Heart right ventricle (tissue), 16 donors: ENCODE data around the gene PHLPP1. TPM values are rescaled to one million over a fixed set of nuclear protein-coding genes. Genes with fewer than 3 reads are reported as not detected.

Experiments used
- ATAC-seq, 8 donors: fragments of 200-7000 bp; cut with Tn5 transposase; one replicate each; pipeline ENCODE4 v1.9.1; 2020; ENCODE audit warnings: mild to moderate bottlenecking in 8 of 8, moderate library complexity in 8 of 8, moderate number of reproducible peaks in 1 of 8
- DNase-seq, 2 donors: peaks; one replicate each; pipeline ENCODE4 v3.0.0-alpha.2; 2020
- H3K27ac ChIP-seq, 10 donors: fragments of 200-600 bp; sonication (generic) in 2 of 10; one replicate each; pipeline versions ENCODE4 v1.5.0 to v1.8.0; 2020 to 2022; ENCODE audit warnings: mild to moderate bottlenecking in 3 of 10
- H3K27me3 ChIP-seq, 7 donors: fragments of 200-600 bp; one replicate each; pipeline ENCODE4 v1.8.0; 2021 to 2022; ENCODE audit warnings: mild to moderate bottlenecking in 2 of 7
- H3K36me3 ChIP-seq, 9 donors: fragments of 200-600 bp; sonication (generic) in 1 of 9; one replicate each; pipeline versions ENCODE4 v1.5.0 to v1.8.0; 2020 to 2022; ENCODE audit warnings: mild to moderate bottlenecking in 2 of 9
- H3K4me1 ChIP-seq, 9 donors: fragments of 200-600 bp; sonication (generic) in 1 of 9; one replicate each; pipeline versions ENCODE4 v1.5.0 to v1.8.0; 2020 to 2022; ENCODE audit warnings: mild to moderate bottlenecking in 4 of 9
- H3K4me3 ChIP-seq, 10 donors: fragments of 200-600 bp; sonication (generic) in 2 of 10; one replicate each; pipeline versions ENCODE4 v1.5.0 to v1.8.0; 2020 to 2022; ENCODE audit warnings: mild to moderate bottlenecking in 7 of 10, moderate library complexity in 2 of 10
- H3K9me3 ChIP-seq, 11 donors: fragments of 200-600 bp in 10 of 11; sonication (generic) in 2 of 11; one replicate each; pipeline versions ENCODE4 v1.5.0 to v1.8.0; 2013 to 2022; ENCODE audit warnings: mild to moderate bottlenecking in 2 of 11, control low read depth in 1 of 11, moderate library complexity in 1 of 11
- WGBS, 2 donors: extraction: QIAGEN DNeasy Blood & Tissue Kit; methylation state at CpG; one replicate each; pipeline ENCODE4 v1.1.7; 2013; ENCODE audit warnings: inconsistent platforms in 1 of 2; 5-methylcytosine and 5-hydroxymethylcytosine counted together
- intact Hi-C, 10 donors: fragments of 100-400 bp; cut with DNase I; formaldehyde crosslinking; loops; one replicate each; pipeline versions ENCODE4 v1.11.1 to v1.14.2; 2022
- polyA plus RNA-seq, 2 donors: library from polyadenylated mRNA; stranded (reverse); fragments of 200-250 nt; gene quantifications; one replicate each; pipeline ENCODE4 v1.2.3, GENCODE V29; 2013
- total RNA-seq, 10 donors: library from RNA; stranded (reverse); fragmentation: NEBNext Ultra II Directional in 3 of 10; extraction: Animal tissue kit (Norgen Biotek cat#: 25700) in 3 of 10; gene quantifications; one replicate each; pipeline versions ENCODE4 v1.2.1 to v1.2.4, GENCODE V29; 2021 to 2023
- TF ChIP-seq, protein P1 (sequence below), 9 donors: fragments of 200-600 bp; sonication (generic) in 2 of 9; IDR thresholded peaks; one replicate each; pipeline versions ENCODE4 v1.5.0 to v1.8.0; 2021 to 2022; ENCODE audit warnings: antibody characterized with exemption in 9 of 9, mild to moderate bottlenecking in 5 of 9, moderate library complexity in 1 of 9
- donor health status: Arrhythmogenic right ventricular cardiomyopathy.
- donor health status: ischemic (EF 13 %, LVEDD 7.1; RV severe dilation, severe dysfunction).
- donor health status: healthy with polysubstance abuse.
- donor health status: DM: no; HTN: yes; CAD: no.
- donor health status: DM: no; HTN: no; CAD: no.
- donor health status: ischemic (EF 25% LVEDD 6.9; RV normal size, moderate dysfunction).
- donor health status: ischemic (EF 25% LVEDD 5.7; RV mildly dilated, moderate dysfunction).
- donor health status: healthy.
- donor health status: DM: yes; HTN: yes; CAD: no.
- donor health status: Ischemic cardiomyopathy.
- donor health status: ischemic (EF 35%, LVEDD 5.7; RV mildly dilated, moderate dysfunction).
- donor health status: nonischemic (EF 11% LVEDD 7.7; RV severe dilation, severe dysfunction).
- donor health status: DM: yes; HTN: yes; CAD: no.
- donor health status: PGD.
- donor health status: ischemic (EF 29% LVEDD 5.4; RV normal size, mild dysfunction).
- donor health status: nonischemic (EF 23%, LVEDD 6.1; RV moderate dilation, normal function).

PHLPP1 gene
- total and polyA plus RNA-seq, 12 donors: 1.8 to 10.7 (median 8.0) TPM

DNA sequence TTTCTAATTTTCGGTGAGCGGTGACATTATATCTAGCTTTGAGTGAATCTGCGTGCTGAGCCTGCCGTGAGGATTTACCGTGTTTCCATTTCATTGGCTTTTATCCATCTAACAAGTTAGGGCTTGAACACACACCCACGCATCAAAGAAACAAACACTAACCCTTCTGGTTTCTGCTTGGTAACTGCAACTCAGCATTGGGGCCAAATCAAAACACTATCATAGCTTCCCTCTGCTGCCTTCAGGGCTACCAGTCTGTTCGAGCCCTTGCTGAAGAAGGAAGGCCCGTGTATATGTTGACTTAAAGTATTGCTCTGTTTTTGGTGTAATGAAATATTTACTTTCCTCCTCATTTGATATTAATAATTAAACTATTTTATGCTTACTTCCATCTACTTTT, 227.2 kb downstream of the PHLPP1 start:
- Histone ChIP-seq H3K9me3 (no peaks in the 10 kb centered on the region), H3K27ac (no peak overlapping the region), H3K27me3 (no peaks in the 10 kb centered on the region), H3K4me1 (peaks cover 0 to 32% (median 20%) of the 10 kb centered on the region in 9 donors), H3K36me3 (peaks cover 0 to 43% (median 8%) of the 10 kb centered on the region in 9 donors), H3K4me3 (no peak overlapping the region)
- ATAC-seq: no peak
- TF ChIP-seq, protein P1, sequence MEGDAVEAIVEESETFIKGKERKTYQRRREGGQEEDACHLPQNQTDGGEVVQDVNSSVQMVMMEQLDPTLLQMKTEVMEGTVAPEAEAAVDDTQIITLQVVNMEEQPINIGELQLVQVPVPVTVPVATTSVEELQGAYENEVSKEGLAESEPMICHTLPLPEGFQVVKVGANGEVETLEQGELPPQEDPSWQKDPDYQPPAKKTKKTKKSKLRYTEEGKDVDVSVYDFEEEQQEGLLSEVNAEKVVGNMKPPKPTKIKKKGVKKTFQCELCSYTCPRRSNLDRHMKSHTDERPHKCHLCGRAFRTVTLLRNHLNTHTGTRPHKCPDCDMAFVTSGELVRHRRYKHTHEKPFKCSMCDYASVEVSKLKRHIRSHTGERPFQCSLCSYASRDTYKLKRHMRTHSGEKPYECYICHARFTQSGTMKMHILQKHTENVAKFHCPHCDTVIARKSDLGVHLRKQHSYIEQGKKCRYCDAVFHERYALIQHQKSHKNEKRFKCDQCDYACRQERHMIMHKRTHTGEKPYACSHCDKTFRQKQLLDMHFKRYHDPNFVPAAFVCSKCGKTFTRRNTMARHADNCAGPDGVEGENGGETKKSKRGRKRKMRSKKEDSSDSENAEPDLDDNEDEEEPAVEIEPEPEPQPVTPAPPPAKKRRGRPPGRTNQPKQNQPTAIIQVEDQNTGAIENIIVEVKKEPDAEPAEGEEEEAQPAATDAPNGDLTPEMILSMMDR (IDR thresholded peaks at IDR 0.05): no peak
- intact Hi-C loops: no loop called here
- DNase-seq: no peak
- 98 to 99% methylated on average over 8 of the region's 8 CpGs for WGBS, 2 donors

DNA sequence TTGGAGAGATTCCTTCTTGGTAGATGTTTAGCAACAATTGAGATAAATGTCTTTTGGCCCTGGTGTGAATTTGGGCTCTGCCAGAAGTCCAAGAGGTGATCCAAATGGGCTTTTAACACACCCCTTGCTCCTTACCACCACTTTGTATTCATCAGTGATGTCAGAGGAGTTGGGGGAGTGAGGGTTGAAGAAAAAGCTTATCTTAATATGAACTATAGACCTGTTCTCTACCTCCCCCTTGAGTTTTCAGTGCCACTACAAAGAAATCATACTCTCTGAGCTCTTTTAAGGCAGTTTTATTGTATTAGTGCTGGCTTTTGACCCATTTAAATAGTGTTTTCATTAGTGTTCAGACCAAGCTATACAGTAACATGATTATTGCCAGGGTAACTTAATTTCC, 229.1 kb downstream of the PHLPP1 start:
- TF ChIP-seq, protein P1 (IDR thresholded peaks at IDR 0.05): no peak
- DNase-seq: no peak
- no peaks in the 10 kb centered on the region for H3K27me3 ChIP-seq
- intact Hi-C loops: no loop called here
- H3K36me3 ChIP-seq: peaks cover 0 to 45% (median 8%) of the 10 kb centered on the region in 9 donors
- no peaks in the 10 kb centered on the region for H3K9me3 ChIP-seq
- H3K4me1 ChIP-seq: peaks cover 0 to 13% (median 6%) of the 10 kb centered on the region in 9 donors
- no peak overlapping the region for H3K27ac ChIP-seq
- no peak for ATAC-seq
- H3K4me3 ChIP-seq: no peak overlapping the region

- no peaks in the 10 kb centered on the region for H3K27me3 ChIP-seq
- no peak overlapping the region for H3K27ac ChIP-seq
- no peak overlapping the region for H3K4me3 ChIP-seq
- intact Hi-C loops: no loop called here
- peaks cover 0 to 39% (median 8%) of the 10 kb centered on the region in 9 donors for H3K36me3 ChIP-seq
- H3K4me1 ChIP-seq: peaks cover 0 to 15% (median 6%) of the 10 kb centered on the region in 9 donors
- DNase-seq: no peak
- no peak for ATAC-seq
- 97 to 99% methylated on average over 2 of the region's 2 CpGs for WGBS, 2 donors
- no peaks in the 10 kb centered on the region for H3K9me3 ChIP-seq
- TF ChIP-seq, protein P1 (IDR thresholded peaks at IDR 0.05): no peak
Measured at GRCh38 chr18:62948788-62949187, 233.4 kb downstream of the PHLPP1 start.

DNA sequence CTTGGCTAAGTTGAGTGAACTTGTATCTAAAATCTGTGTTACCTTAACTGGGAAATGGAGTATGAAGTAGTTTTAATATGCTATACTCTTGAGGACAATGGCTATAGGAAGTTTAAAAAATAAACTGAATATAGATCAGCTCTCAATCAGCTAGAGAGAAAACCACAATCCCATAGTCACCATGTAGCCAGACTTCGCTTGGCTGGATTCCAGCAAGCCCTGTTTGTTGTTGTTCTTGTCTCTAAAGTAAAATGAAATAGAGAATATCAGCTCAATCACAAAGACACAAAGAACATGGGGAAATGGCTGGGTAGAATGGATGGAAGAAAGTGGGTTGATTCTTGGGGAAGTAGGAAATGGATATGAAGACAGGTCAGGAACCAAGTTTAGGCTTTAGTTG, 234.9 kb downstream of the PHLPP1 start:
- Histone ChIP-seq H3K4me1 (peaks cover 0 to 23% (median 8%) of the 10 kb centered on the region in 9 donors), H3K27me3 (no peaks in the 10 kb centered on the region), H3K9me3 (no peaks in the 10 kb centered on the region), H3K36me3 (peaks cover 0 to 33% (median 5%) of the 10 kb centered on the region in 9 donors), H3K27ac (no peak overlapping the region), H3K4me3 (no peak overlapping the region)
- DNase-seq: no peak
- TF ChIP-seq, protein P1 (IDR thresholded peaks at IDR 0.05): no peak
- 92 to 95% methylated on average over 1 of the region's 1 CpG for WGBS, 2 donors
- intact Hi-C loops: loop anchor here in 1 of 10 donors (10.0 kb wide), 1 partner anchor 155 kb away; no protein-coding TSS in a partner anchor
- ATAC-seq: no peak
